CD4-positive, alpha-beta T cell treated with Interleukin-1 beta for 1 hour (primary cell): ENCODE data around the gene PRTN3.

Experiments used
- DNase-seq, 2 donors: peaks; one replicate each; pipeline ENCODE4 v3.0.0-alpha.2; 2020 to 2022

PRTN3 gene

DNA sequence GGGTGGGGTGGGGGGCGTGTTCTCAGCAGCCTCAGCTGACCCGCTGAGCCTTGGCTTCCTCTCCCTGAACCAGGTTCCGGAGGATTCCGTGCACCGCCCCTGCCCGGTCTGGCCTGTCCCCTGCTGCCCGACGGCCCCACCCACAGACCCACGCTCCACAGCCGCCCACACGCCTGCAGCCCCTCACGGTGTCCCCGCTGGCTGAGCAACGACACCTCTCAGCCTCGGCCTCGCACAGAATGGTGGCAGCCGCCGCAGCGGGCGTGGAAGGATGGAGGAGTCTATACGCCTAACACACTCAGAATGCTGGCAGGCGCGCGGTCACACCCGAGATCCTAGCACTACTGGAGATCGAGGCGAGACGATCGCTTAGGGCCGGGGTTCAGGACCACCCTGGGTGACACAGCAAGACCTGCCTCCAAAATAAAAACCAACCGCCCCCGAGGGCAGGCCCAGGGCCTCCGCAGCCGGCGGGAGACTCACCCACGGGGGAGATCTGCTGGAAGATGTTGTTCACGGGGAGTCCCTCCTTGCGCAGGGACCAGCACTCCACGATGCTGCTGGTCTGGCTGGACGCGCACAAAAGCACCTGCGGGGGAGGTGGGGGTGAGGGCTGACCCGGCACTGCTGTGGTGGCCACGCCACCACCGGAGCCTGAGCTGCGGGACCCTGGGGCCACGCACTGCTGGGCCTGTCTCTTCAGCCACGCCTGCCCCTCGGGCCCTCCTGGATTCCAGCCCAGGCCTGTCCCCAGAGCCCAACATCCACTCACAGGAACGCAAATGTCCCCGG, 43.8 kb downstream of the PRTN3 start:
- no peak for DNase-seq

DNA sequence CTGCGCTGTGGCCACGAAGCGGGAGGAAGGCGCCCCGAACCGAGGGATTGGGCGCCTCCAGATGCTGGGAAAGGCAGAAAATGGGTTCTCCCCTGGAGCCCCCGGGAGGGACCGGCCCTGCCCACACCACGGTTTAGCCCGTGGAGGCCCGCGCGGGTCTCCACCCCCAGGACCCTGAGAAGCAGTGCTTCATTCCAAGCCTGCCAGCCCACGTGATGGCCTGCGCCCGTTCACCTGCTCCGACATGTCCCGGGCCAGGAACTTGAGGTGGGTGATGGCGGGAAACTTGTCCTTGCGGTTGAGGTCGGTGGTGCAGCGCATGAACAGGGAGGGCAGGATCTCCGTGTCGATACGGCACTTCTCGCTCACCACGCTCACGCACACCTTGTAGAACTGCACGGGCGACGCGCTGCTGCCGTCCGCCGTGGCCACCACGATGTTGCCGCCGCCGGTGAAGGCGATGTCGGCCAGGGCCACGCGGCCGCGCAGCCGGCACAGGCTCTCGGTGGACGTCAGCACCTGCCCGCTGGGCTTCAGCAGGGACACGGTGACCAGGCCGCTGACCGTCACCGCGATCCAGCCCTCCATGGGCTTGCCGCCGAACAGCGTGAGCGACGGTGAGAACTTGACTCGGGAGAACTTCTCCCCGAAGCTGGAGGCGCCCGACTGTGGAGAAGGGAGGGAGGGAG, 44.9 kb downstream of the PRTN3 start:
- no peak for DNase-seq

- DNase-seq: no peak
These were observed 46.3 kb downstream of the PRTN3 start for GRCh38 chr19:887072-887471.

GRCh38 chr19:887599-887998, 46.8 kb downstream of the PRTN3 start:
- DNase-seq: no peak

- peak in 1 of 2 donors; percentile 71 for DNase-seq
These were observed 48.0 kb downstream of the PRTN3 start for GRCh38 chr19:888581-889385.

DNA sequence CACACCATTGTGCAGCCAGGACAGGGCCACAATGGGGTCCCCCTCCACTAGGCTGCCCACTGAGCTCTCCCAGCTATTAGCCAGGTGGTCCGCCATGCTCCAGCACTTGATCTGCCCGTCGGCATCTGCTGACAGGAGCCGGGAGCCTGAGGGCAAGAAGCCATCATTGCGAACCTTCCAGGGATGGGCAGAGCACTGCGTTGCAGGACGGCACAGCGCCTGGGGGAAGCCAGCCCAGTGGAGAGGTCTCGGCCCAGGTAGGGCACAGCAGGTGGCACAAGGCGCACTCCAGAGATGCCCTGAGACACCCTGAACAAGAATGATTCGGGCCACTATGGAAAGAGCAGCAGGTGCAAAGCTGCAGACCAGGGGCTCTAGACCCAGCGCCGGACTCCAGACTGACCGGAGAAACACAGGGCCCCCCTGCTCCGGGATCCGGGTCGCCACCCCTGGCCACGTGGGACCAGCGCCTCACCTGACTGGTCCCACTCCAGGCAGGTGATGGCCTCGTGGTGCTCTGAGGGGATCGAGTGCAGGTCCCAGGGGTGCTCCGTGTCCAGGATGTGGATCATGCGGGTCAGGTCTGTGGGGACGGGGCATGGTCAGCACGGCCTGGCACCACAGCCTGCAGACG, 49.0 kb downstream of the PRTN3 start:
- DNase-seq: no peak

- DNase-seq: no peak
These were observed 50.0 kb downstream of the PRTN3 start for GRCh38 chr19:890831-891230.

GRCh38 chr19:891421-892200, 50.8 kb downstream of the PRTN3 start:
- DNase-seq: peak in 1 of 2 donors; percentile 38

- DNase-seq: no peak
These were observed 51.6 kb downstream of the PRTN3 start for GRCh38 chr19:892243-892893.

DNA sequence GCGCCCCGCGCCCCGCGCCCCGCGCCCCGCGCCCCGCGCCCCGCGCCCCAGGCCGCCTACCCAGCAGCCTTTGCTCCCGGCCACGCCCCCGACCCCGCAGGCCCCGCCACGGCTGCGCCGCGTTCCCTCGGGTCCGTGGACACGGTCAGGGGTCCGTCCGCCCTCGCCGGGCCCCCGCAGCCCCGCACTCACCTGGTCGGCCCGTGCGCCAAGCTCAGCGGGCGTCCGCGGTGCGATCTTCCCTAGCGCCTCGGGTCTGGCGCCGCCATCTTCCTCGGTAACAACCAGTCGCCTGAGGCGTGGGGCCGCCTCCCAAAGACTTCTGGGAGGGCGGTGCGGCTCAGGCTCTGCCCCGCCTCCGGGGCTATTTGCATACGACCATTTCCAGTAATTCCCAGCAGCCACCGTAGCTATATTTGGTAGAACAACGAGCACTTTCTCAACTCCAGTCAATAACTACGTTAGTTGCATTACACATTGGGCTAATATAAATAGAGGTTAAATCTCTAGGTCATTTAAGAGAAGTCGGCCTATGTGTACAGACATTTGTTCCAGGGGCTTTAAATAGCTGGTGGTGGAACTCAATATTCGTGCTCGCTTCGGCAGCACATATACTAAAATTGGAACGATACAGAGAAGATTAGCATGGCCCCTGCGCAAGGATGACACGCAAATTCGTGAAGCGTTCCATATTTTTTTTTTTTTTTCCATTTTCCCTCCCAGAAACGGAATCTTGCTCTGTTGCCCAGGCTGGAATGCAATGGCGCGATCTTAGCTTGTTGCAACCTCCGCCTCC, 52.3 kb downstream of the PRTN3 start, which contains the start of the genes MED16 and RNU6-9:
Gene MED16 (minus strand): TSS at position 294 of the 796 bp plus-strand sequence. CDS start 2,056 bp downstream, outside the sequence.
Gene RNU6-9 (plus strand): TSS at position 591 of the 796 bp plus-strand sequence.
- peak; percentile 93 for DNase-seq

DNA sequence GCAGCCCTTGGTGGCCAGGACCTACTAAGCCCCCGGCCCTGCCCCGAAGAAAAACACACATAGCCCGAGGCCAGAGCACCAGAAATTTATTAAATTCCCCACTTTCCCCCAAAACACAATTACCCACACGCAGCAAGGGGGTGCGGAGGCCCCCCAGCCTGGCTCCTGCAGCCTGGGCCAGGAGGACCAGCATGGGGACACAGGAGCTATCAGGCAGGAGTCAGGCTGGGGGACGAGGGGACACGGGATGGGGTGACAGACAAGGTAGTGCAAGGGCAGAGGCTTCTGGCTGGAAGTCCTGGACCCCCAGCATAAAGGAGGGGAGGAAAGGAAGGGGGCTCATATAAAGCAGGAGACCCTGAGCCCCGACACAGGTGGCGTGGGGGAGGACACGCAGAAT, 55.6 kb downstream of the PRTN3 start:
- DNase-seq: no peak

- DNase-seq: no peak
These were observed 56.2 kb downstream of the PRTN3 start for GRCh38 chr19:896999-897398.

- no peak for DNase-seq
These were observed 56.7 kb downstream of the PRTN3 start for GRCh38 chr19:897442-898039.
